ENCODE measurements around the gene TNNI3K. TPM values are rescaled to one million over a fixed set of nuclear protein-coding genes. Genes with fewer than 3 reads are reported as not detected.

The TNNI3K gene
- polyA plus RNA-seq, 1 donor from 2014 or later: 3.5 TPM

GRCh38 chr1:74205266-74205665, 29.9 kb upstream of the TNNI3K start:
- no peak overlapping the region for H3K4me2 ChIP-seq (ENCODE audit: low read length)
- TF ChIP-seq RAD21 (conservative IDR thresholded peaks at IDR 0.05): no peak
- no peak for TF ChIP-seq EP300 (conservative IDR thresholded peaks at IDR 0.05; ENCODE audit: poor library complexity, severe bottlenecking)
- no peak for TF ChIP-seq SMC3 (conservative IDR thresholded peaks at IDR 0.05; ENCODE audit: poor library complexity)
- no peak for TF ChIP-seq REST (IDR thresholded peaks at IDR 0.05; ENCODE audit: borderline replicate concordance)
- no peak for TF ChIP-seq CTCF (IDR thresholded peaks at IDR 0.05; ENCODE audit: poor library complexity, severe bottlenecking)
- TF ChIP-seq MXI1 (conservative IDR thresholded peaks at IDR 0.05; ENCODE audit: poor library complexity, severe bottlenecking): no peak
- TF ChIP-seq EZH2 (IDR thresholded peaks at IDR 0.05; ENCODE audit: borderline replicate concordance, insufficient read depth, low read length, poor library complexity, severe bottlenecking): no peak
- TF ChIP-seq TAF1 (IDR thresholded peaks at IDR 0.05; ENCODE audit: low read depth): no peak
- TF ChIP-seq POLR2AphosphoS5 (IDR thresholded peaks at IDR 0.05): no peak

DNA sequence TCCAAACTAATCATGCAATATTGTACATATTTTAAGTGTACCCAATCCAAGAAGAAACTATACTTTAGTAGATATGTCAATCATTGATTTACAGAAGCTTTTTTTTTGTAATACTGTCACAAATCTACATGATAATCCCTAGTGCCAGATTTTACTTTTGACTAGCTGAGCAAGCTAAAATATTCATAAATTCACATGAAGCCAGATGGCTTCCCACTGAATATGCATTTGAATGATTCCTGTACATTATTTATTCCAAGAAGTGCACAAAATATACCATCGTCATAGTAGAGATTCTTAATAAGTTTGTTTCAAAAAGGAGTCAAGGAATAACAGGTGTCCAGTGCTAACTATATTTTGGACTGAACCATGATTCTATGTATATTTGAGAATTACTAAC, 20.0 kb upstream of the TNNI3K start:
- Histone ChIP-seq H4K20me1 (ENCODE audit: insufficient read depth) (no peaks in the 10 kb centered on the region), H3K27ac (ENCODE audit: low read length) (no peak overlapping the region), H3K9me2 (ENCODE audit: insufficient read depth, low read length) (no peaks in the 10 kb centered on the region), H3K4me2 (ENCODE audit: low read length) (no peak overlapping the region), H3K9ac (ENCODE audit: low read length) (no peak overlapping the region), H3K79me2 (replicated peaks; ENCODE audit: insufficient read depth, low read length) (no peaks in the 10 kb centered on the region), H2AFZ (ENCODE audit: low read depth, low read length) (no peak overlapping the region), H3F3A (ENCODE audit: insufficient read depth, low read length, poor library complexity, severe bottlenecking) (no peaks in the 10 kb centered on the region), H3K9me3 (ENCODE audit: low read length) (no peaks in the 10 kb centered on the region), H3K4me3 (ENCODE audit: low read length) (no peak overlapping the region), H3K36me3 (ENCODE audit: insufficient read depth, low read length) (no peaks in the 10 kb centered on the region), H3K27me3 (ENCODE audit: insufficient read depth, low read depth, low read length) (no peaks in the 10 kb centered on the region)
- TF ChIP-seq RAD21 (conservative IDR thresholded peaks at IDR 0.05): no peak
- TF ChIP-seq TAF1 (IDR thresholded peaks at IDR 0.05; ENCODE audit: low read depth): no peak
- no peak for TF ChIP-seq EZH2 (IDR thresholded peaks at IDR 0.05; ENCODE audit: borderline replicate concordance, insufficient read depth, low read length, poor library complexity, severe bottlenecking)
- no peak for TF ChIP-seq EP300 (conservative IDR thresholded peaks at IDR 0.05; ENCODE audit: poor library complexity, severe bottlenecking)
- TF ChIP-seq POLR2AphosphoS5 (IDR thresholded peaks at IDR 0.05): no peak
- TF ChIP-seq REST (IDR thresholded peaks at IDR 0.05; ENCODE audit: borderline replicate concordance): no peak
- TF ChIP-seq SMC3 (conservative IDR thresholded peaks at IDR 0.05; ENCODE audit: poor library complexity): no peak
- no peak for TF ChIP-seq CTCF (IDR thresholded peaks at IDR 0.05; ENCODE audit: poor library complexity, severe bottlenecking)
- no peak for TF ChIP-seq MXI1 (conservative IDR thresholded peaks at IDR 0.05; ENCODE audit: poor library complexity, severe bottlenecking)

More at GRCh38 chr1:74205266-74205665, 29.9 kb upstream of the TNNI3K start:
- H3K4me3 ChIP-seq (ENCODE audit: low read length): no peak overlapping the region
- H4K20me1 ChIP-seq (ENCODE audit: insufficient read depth): no peaks in the 10 kb centered on the region
- no peak overlapping the region for H3K9ac ChIP-seq (ENCODE audit: low read length)
- H3K27ac ChIP-seq (ENCODE audit: low read length): no peak overlapping the region
- H3K9me3 ChIP-seq (ENCODE audit: low read length): no peaks in the 10 kb centered on the region
- no peaks in the 10 kb centered on the region for H3K27me3 ChIP-seq (ENCODE audit: insufficient read depth, low read depth, low read length)
- H2AFZ ChIP-seq (ENCODE audit: low read depth, low read length): no peak overlapping the region
- no peaks in the 10 kb centered on the region for H3F3A ChIP-seq (ENCODE audit: insufficient read depth, low read length, poor library complexity, severe bottlenecking)
- H3K9me2 ChIP-seq (ENCODE audit: insufficient read depth, low read length): no peaks in the 10 kb centered on the region
- H3K79me2 ChIP-seq (replicated peaks; ENCODE audit: insufficient read depth, low read length): no peaks in the 10 kb centered on the region
- no peaks in the 10 kb centered on the region for H3K36me3 ChIP-seq (ENCODE audit: insufficient read depth, low read length)

Measured in neural cell (in vitro differentiated cells).